Umbilical cord (tissue), 2 donors: ENCODE results near the gene ZDHHC4. TPM values are rescaled to one million over a fixed set of nuclear protein-coding genes. Genes with fewer than 3 reads are reported as not detected.
A peak's percentile ranks its signal among the peaks of the same experiment; 100 is the strongest.
"Not testable (repeated sequence)": the region's sequence is repeated elsewhere in the genome, so short reads cannot be mapped to it uniquely, and the experiment has no call there.

ENCODE experiments used
- DNase-seq: peaks from one replicate; pipeline ENCODE4 v3.0.0-alpha.2; 2015; ENCODE audit warnings: low spot score
- total RNA-seq: library from RNA; depleted of rRNA; stranded (reverse); fragments of >200 nt; gene quantifications from one replicate; pipeline ENCODE4 v1.2.3, GENCODE V29; 2014; ENCODE audit warnings: low replicate concordance; ENCODE audit not compliant: insufficient read depth

The ZDHHC4 gene
- total RNA-seq, 1 donor from 2014 or later, result 70.5 TPM

DNA sequence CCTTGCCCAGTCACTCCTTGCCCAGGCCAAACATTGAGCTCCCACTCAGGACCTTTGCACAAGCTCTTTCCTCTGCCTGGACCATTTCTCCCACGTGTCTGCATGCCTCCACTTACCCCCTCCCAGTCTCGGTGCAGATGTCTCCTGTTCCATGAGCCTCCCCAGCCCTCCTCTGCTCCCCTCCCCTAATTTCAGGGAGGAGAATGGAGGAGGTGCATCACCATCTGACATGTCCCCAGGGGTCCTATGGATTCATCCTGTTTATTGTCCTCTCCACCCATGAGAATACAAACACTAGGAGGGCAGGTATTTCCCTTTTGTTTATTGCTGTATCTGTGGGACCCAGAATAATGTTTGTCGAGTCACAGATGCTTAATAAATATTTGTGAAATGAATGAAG lies 17.4 kb upstream of the ZDHHC4 start:
- DNase-seq, result no peak

DNA sequence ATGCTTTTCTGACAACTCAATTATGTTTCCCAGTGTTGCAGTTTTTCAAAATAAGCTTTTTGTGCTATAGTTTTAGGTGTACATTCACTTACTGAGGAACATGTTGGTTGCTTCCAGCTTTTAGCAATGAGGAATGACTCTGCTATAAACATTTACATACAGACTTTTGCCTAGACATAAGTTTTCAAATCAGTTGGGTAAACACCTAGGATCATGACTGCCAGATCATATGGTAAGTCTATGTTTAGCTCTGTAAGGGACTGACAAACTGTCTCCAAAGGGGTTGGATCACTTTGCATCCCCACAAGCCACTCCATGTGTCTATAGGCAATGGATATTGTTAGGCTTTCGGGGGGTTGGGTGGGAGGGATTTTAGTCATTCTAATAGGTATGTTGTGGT lies 15.1 kb upstream of the ZDHHC4 start:
- DNase-seq, result no peak

DNA sequence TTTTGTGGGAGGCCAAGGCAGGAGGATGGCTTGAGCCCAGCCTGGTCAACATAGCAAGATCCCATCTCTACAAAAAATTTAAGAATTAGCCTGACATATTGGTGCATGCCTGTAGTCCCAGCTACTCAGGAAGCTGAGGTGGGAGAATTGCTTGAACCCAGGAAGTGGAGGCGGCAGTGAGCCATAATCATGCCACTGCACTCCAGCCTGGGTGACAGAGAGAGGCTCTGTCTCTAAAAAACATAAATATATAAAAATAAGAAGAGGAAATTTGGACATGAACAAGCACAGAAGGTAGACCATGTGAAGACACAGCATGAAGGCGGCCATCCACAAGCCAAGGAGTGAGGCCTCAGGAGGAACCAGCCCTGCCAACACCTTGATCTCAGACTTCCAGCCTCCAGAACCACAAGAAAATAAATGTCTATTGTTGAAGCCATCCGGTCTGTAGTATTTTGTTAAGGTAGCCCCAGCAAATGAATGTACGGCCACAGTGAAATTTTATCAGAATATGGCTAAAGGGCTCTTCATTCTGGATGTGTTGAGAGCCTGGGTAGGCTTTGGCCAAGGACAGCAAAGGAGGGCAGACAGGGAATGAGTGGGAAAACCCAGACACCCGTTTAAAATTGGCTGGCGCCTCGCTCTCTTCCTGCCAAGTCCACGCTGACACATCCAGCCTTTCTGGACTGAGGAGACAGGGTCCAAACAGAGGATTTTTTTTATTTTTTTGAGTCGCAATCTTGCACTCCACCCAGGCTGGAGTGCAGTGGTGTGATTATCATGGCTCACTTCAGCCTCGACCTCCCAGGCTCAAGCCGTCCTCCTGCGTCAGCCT lies 13.1 kb upstream of the ZDHHC4 start:
- no peak for DNase-seq

DNA sequence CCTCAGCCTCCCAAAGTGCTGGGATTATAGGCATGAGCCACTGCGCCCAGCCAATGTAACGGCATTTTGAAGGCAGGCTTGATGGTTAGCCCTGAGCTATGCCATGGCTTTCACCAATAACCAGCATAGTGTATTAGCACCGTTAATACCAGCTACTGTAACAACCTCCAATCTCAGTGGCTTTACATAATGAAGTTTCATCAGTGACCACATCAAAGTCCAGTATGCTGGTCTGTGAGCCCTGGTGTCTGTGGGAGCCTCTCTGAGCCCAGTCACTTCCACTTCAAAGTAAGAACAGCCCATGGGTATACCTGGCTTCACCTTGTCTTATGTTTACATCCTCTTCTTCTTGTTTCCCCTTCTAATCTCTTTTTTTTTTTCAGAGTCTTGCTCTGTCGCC lies 11.6 kb upstream of the ZDHHC4 start:
- no peak for DNase-seq

DNA sequence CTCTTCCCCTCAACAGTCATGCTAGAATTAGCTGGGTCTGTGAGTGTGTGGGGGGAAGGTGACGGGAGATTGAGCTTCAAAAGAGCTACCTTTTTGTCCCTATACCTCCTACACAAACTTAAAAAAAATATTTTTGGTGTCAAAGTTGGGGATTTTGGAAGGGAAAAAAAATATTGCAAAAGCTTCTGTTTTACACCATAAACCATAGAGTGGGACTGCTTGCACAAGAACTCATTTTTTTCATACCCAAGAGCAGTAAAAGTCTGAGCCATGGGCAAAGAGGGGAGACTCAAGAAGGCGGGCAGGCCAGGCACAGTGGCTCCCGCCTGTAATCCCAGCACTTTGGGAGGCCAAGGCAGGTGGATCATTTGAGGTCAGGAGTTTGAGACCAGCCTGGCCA lies 9.4 kb upstream of the ZDHHC4 start:
- DNase-seq, result no peak

DNA sequence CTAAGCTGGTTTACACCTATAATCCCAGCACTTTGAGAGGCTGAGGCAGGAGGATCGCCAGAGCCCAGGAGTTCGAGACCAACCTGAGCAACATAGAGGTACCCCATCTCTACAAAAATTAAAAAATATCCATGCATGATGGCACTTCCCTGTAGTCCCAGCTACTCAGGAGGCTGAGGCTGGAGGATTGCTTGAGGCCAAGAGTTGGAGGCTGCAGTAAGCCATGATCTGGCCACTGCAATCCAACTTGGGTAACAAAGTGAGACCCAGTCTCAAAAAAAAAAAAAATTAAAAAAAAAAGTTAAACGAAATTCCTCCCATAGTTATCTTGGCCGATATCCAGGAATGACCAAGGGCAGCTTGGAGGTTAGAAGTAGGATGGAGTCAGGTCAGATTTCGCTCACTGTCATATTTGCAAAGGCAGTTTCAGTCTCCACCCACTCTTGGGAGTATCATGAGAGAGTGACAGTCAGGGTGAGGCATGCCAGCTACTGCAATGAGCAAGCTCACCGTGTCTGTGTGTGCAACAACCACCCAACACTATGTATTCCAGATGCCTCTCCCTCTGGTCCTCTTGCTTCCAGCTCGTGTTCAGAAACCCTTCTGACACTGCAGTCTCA lies 6.0 kb upstream of the ZDHHC4 start:
- no peak for DNase-seq

DNA sequence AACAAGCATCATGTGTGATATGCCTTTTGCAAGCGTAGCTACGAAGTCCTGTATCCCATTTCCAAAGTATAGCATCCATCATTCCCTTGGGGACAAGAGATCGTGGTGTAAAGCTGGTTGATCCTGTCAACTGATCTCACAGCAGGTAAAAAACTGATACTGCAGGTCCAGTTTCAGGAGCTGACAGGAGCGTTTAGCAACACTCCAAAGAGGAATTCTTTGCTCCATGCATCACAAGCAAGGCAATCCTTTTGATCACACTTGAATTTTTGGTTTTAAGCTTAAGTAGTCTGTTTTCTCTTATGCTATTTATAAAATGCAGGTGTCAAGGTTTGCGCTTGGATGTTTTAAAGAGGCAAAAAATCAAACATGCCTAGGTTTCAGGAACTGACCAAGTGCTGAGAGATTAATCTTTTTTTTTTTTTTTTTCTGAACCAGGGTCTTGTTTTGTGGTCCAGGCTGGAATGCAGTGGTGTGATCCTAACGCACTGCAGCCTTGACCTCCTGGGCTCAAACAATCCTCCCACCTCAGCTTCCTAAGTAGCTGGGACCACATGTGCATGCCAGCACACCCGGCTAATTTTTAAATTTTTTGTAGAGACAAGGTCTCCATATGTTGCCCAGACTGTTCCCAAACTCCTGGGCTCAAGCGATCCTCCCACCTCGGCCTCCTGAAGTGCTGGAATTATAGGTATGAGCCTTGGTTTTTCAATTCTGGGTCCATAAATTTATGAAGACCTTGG lies 1.8 kb upstream of the ZDHHC4 start:
- no peak for DNase-seq

DNA sequence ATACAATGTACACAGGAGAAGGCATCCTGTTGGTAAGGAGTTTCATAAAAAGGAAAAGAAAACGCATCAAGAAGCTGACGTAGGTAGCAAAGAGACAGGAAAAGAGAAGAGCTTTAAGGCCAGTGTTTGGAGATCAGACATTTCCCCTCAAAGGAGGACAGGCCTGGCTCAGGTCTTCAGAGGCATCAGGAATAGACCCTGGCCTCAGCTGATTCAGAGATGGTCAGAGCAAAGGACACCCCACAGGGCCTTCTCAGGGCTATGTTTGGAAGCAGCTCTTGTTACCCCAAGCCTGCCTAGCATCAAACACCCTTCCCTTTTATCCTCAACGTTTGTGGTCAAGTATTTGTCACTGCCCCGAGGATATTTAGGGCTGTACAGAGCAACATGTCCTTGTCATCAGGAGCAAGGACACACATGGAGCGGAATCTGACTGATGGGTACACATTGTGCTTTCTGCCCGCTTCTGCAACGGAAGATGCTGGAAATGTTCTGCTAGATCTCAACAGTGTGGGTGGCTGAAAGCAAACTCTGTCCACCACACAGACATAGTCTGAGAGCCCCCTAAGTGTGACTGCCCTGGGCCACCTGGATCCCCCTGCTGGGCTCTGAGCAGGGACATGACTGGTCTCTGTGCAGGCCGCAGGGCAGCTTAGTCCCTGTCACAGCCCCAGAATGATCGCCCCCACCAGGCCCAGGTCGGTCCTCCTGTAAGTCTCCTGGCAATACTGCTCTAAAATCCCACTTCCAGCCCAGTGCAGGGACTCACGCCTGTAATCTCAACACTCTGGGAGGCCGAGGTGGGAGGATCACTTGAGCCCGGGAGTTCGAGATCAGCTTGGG lies 1.0 kb upstream of the ZDHHC4 start:
- no peak for DNase-seq

DNA sequence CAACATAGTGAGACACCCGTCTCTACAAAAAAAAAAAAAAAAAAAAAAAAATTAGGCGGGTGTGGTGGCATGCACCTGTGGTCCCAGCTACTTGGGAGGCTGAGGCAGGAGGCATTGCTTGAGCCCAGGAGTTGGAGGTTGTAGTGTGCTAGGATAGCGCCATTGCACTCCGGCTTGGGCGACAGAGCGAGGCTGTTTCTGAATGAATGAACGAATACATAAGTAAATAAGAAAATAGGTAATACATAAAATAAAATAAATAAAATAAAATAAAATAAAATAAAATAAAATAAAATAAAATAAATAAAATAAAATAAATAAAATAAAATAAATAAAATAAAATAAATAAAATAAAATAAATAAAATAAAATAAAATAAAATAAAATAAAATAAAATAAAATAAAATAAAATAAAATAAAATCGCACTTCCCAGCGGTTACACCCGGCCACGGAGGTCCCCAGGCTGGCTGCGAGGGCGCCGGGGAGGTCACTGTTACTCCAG lies 336 bp upstream of the ZDHHC4 start:
- DNase-seq, result not testable (repeated sequence)

DNA sequence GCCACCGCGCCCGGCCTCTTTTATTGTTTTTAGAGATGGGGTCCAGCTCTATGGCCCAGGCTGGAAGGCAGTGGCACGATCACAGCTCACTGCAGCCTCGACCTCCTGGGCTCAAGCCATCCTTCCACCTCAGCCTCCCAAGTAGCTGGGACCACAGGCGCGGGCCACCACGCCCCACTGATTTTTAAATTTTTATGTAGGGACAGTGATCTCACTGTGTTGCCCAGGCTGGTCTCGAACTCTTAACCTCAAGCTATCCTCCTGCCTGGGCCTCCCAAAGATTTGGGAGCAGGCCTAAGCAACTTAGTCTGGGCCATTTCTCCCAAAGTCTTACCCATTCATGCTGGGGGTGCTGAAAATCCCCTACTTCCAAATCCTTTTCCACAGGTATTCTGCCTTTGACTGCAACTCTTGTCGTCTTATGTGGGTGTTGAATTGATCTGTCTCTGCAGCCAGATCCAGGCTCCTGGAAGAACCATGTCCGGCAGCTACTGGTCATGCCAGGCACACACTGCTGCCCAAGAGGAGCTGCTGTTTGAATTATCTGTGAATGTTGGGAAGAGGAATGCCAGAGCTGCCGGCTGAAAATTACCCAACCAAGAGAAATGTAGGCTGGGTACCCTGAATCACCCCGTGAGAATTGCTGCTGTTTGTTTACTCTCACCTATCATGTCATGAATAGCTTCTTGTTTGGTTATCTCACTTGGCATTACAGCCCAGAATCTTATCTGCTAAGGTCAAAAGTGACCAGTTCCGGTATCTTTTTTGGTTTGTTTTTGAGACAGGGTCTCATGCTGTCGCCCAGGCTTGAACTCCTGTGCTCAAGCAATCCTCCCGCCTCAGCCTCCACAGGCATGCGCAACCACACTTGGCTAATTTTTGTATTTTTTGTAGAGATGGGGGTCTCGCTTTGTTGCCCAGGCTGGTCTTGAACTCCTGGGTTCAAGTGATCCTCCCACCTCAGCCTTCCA lies 1.1 kb downstream of the ZDHHC4 start:
- DNase-seq, result no peak

DNA sequence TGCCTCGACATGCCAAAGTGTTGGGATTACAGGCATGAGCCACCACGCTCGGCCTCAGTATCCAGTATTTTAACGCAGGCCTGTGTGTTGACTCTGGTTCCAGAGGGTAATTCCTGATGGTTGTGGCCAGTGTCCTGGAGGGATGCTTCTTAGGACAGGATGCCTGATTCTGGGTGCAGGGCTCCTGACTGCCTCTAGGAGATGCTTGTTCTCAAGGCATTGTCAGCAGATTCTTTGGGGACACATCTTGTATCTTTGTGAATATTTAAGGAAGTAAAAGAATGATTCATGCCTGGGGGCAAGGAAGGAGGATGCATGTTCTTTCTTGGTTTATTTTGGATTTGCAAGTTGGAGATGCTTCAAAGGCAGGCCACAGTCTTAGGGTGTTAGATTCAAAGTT lies 2.2 kb downstream of the ZDHHC4 start:
- DNase-seq, result no peak

DNA sequence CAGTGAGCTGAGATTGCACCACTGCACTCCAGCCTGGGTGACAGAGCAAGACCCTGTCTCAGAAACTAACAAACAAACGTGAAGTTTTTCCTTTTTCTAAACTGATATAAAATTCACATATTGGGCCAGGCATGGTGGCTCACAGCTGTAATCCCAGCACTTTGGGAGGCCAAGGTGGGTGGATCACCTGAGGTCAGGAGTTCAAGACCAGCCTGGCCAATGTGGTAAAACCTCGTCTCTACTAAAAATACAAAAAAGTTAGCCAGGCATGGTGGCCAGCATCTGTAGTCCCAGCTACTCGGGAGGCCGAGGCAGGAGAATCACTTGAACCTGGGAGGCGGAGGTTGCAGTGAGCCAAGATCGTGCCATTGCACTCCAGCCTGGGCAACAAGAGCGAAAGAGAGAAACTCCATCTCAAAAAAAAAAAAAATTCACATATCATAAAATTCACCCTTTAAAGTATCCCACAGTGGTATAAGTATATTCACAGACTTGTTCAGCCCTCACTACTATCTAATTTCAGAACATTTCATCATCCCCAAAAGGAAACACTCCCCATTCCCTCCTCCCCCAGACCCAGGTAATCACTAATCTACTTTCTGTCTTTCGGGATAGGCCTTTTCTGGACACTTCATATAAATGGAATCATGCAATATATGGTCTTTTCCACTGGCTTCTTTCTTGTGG lies 8.6 kb downstream of the ZDHHC4 start:
- not testable (repeated sequence) for DNase-seq

DNA sequence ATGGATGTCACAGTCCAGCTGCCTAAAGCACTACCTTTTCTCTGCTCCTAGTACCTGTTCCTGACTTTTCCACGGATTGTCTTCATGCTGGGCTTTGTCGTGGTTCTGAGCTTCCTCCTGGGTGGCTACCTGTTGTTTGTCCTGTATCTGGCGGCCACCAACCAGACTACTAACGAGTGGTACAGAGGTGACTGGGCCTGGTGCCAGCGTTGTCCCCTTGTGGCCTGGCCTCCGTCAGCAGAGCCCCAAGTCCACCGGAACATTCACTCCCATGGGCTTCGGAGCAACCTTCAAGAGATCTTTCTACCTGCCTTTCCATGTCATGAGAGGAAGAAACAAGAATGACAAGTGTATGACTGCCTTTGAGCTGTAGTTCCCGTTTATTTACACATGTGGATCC lies 11.3 kb downstream of the ZDHHC4 start:
- DNase-seq, result no peak

DNA sequence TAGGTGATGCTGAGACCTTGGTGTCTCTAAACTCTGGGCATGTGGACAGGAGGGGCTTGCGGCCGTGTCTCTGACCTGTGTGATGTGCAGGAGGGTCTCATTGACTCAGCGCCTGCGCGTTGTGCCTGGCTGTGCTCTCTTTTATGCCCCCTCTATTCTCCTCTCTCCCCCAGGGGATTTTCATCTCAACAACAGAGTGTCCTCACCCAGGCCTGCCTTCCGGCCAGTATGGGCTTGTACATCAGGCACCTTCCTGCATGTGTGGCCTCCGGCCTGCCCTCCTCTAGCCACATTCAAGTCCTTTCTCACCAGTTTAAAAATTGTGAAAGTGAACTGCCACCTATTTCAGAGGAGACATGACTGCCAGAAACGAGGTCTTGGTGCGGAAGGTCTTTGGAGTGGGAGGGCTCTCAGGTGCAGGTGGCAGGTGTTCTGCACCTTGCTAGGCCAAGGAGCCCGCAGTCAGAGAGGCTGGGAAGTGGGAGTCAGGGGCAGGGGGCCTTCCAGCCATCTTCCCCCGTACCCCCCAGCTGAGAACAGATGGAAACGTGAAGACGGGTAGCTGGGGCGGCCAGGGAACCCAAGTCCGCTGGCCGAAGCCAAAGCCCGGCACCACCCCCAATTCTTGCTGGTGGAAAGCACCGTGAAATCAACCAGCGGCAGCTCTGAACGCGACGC lies 12.0 kb downstream of the ZDHHC4 start:
- no peak for DNase-seq

DNA sequence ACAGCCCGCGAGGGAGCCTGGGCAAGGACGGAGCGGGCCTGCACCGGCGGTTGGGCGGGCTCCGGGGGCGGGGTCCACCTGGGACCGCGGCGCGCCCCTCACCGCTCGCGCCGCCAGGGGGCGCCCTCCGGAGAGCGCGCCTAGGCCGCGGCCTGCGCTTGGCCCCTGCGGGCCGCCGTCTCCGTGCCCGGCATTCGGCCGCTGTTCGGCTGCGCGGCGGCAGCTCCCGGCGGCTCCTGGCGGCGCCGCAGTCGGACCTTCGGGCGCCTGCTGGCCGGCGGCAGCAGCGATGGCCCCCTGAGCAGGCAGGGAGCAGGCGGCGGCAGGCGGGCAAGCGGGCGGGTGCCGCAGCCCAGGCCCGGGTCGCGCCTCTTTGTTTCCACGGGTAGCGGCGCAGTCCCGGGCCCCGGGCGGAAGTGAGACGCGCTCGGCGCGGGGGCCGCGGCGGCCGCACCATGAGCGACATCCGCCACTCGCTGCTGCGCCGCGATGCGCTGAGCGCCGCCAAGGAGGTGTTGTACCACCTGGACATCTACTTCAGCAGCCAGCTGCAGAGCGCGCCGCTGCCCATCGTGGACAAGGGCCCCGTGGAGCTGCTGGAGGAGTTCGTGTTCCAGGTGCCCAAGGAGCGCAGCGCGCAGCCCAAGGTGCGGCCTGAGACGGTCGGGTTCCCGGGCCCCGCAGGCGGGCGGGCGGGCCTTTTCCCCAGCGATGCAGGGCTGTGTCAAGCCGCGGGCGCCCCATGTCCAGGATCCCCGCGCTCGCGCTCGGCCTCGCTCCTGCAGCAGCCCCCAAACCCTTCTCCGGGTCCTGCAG lies 12.8 kb downstream of the ZDHHC4 start, which contains the start of gene INTS15:
INTS15 (plus strand) TSS at position 193 of the 816 bp plus-strand sequence; CDS start at position 456, 263 bp downstream.
- DNase-seq, result peak; percentile 78

DNA sequence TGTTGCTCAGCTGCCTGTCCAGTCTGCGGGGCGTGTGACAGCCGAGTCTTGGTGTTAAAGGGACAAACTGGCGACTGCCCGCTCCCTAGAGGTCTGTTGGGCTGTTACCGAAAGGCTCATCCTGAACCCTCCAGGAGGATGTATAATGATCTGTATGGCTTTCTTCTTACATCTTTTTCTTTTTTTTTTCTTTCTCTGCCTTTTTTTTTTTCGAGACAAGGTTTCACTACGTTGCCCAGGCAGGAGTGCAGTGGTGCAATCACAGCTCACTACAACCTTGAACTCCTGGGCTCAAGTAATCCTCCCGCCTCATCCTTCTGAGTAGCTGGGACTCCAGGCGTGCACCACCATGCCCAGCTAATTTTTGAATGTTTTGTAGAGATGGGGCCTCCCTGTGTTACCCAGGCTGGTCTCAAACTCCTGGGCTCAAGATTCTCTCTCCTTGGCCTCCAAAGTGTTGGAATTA lies 13.4 kb downstream of the ZDHHC4 start:
- no peak for DNase-seq

DNA sequence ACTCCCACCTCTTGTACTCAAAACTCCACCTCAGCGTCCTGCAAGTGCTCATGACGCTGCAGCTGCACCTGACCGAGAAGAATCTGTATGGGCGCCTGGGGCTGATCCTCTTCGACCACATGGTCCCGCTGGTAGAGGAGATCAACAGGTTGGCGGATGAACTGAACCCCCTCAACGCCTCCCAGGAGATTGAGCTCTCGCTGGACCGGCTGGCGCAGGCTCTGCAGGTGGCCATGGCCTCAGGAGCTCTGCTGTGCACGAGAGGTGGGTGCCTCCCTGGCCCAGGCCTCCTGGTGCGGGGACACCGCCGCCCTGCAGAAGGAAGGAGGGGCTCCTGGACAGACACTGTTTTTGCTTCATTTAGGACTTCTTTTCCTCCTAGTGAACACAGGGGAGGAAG lies 22.8 kb downstream of the ZDHHC4 start:
- no peak for DNase-seq

DNA sequence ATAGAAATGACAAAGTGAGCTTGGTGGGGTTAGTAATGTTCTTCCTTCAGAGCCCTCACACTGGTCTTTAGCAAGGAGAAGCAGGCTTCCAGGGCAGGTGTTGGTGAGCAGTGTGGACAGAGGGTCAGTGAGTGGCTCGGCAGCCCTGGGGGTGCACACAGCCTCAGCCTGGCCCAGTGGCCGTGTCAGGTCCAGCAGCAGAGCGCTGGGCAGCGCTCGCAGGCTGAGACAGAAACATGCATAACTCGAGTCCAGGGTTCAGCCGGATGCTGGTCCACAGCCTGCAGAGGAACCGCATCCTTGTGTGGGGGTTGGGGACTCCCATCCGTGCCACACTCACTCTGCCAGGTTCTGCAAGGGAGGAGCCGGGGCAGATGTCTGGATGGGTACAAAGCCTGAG lies 27.2 kb downstream of the ZDHHC4 start:
- no peak for DNase-seq
